Body of pancreas (tissue), 4 donors: Measurements from ENCODE around the gene ENO4. TPM values are rescaled to one million over a fixed set of nuclear protein-coding genes. Genes with fewer than 3 reads are reported as not detected.

Experiments
- ATAC-seq: fragments of 150-250 bp; one replicate; pipeline ENCODE4 v1.9.1; 2016
- DNase-seq, 4 donors: peaks; one replicate each; pipeline ENCODE4 v3.0.0-alpha.2; 2019
- H3K27ac ChIP-seq, 4 donors: fragments of 200-600 bp; sonication (generic); 1 replicate in 3 of 4; 2 replicates in 1 of 4; pipeline versions ENCODE4 v1.5.1 to v1.6.1; 2016 to 2019; ENCODE audit warnings: mild to moderate bottlenecking in 1 of 4, mixed read lengths in 1 of 4, moderate library complexity in 1 of 4
- H3K27me3 ChIP-seq, 2 donors: fragments of 200-600 bp; sonication (generic); one replicate each; pipeline ENCODE4 v1.6.0; 2016; ENCODE audit warnings: mild to moderate bottlenecking in 1 of 2
- H3K36me3 ChIP-seq, 2 donors: fragments of 200-600 bp; sonication (generic); replicated peaks in 1 of 2; 2 replicates each; pipeline ENCODE4 v1.5.1; 2016; ENCODE audit warnings: low read depth in 2 of 2; ENCODE audit not compliant: insufficient read depth in 1 of 2
- H3K4me1 ChIP-seq: fragments of 200-600 bp; sonication (generic); one replicate; pipeline ENCODE4 v1.6.0; 2016
- H3K4me3 ChIP-seq, 2 donors: fragments of 200-600 bp; sonication (generic); 1 replicate in 1 of 2; 2 replicates in 1 of 2; pipeline ENCODE4 v1.5.1; 2016 to 2019
- H3K9me3 ChIP-seq, 3 donors: fragments of 200-600 bp; sonication (generic); 1 replicate in 2 of 3; 2 replicates in 1 of 3; pipeline ENCODE4 v1.5.1; 2016
- CTCF ChIP-seq, 7 experiments: fragments of 450-650 bp in 4 of 7; fragments of 200-600 bp in 3 of 7; sonication (generic) in 3 of 7; IDR thresholded peaks; one replicate each; pipeline ENCODE4 v1.5.1; 2016 to 2019; ENCODE audit warnings: antibody characterized with exemption in 7 of 7
- POLR2A ChIP-seq, 3 donors: fragments of 450-650 bp; IDR thresholded peaks; one replicate each; pipeline ENCODE4 v1.6.1; 2016; ENCODE audit warnings: antibody characterized with exemption in 3 of 3, mild to moderate bottlenecking in 2 of 3
- WGBS, 2 donors: methylation state at CpG; one replicate each; pipeline ENCODE4 v1.1.5; 2017; 5-methylcytosine and 5-hydroxymethylcytosine counted together
- intact Hi-C: fragments of 100-400 bp; cut with DNase I; formaldehyde crosslinking; loops from one replicate; pipeline ENCODE4 v1.15.1; 2023
- total RNA-seq, 2 donors: library from RNA; depleted of rRNA; stranded (reverse); fragments of >200 nt; gene quantifications; one replicate each; pipeline ENCODE4 v1.1.0, GENCODE V29; 2016

Gene ENO4
- total RNA-seq, 2 donors from 2014 or later = 1.0 TPM; not detected in 1

GRCh38 chr10:116907245-116907987 lies 58.1 kb downstream of the ENO4 start:
- intact Hi-C loops = no loop called here
- H3K9me3 ChIP-seq = no peaks in the 10 kb centered on the region
- no peak for ATAC-seq
- DNase-seq = no peak
- H3K27me3 ChIP-seq = no peaks in the 10 kb centered on the region
- 79 to 81% methylated on average over 5 to 6 of the region's 6 CpGs for WGBS, 2 donors
- H3K4me3 ChIP-seq = no peak overlapping the region
- H3K4me1 ChIP-seq = no peaks in the 10 kb centered on the region
- H3K36me3 ChIP-seq = peaks cover 0 to 16% of the 10 kb centered on the region in 2 donors
- TF ChIP-seq POLR2A (IDR thresholded peaks at IDR 0.05) (no peak), CTCF (IDR thresholded peaks at IDR 0.05) (no peak)
- H3K27ac ChIP-seq = no peak overlapping the region

- DNase-seq (no peak), ATAC-seq (no peak)
- no peaks in the 10 kb centered on the region for H3K4me1 ChIP-seq
- 83 to 85% methylated on average over 1 of the region's 1 CpG for WGBS, 2 donors
- peaks cover 0 to 23% of the 10 kb centered on the region in 2 donors for H3K36me3 ChIP-seq
- H3K9me3 ChIP-seq = no peaks in the 10 kb centered on the region
- TF ChIP-seq POLR2A (IDR thresholded peaks at IDR 0.05) = no peak
- H3K27me3 ChIP-seq = no peaks in the 10 kb centered on the region
- intact Hi-C loops = no loop called here
- H3K4me3 ChIP-seq = no peak overlapping the region
- no peak overlapping the region for H3K27ac ChIP-seq
These were observed 60.0 kb downstream of the ENO4 start for GRCh38 chr10:116909307-116909706.

- Histone ChIP-seq H3K4me3 (no peak overlapping the region), H3K4me1 (no peaks in the 10 kb centered on the region), H3K27me3 (no peaks in the 10 kb centered on the region), H3K36me3 (peaks cover 0 to 18% of the 10 kb centered on the region in 2 donors), H3K27ac (no peak overlapping the region), H3K9me3 (no peaks in the 10 kb centered on the region)
- DNase-seq = no peak
- 88 to 93% methylated on average over 3 of the region's 3 CpGs for WGBS, 2 donors
- no peak for ATAC-seq
- TF ChIP-seq POLR2A (IDR thresholded peaks at IDR 0.05) (no peak), CTCF (IDR thresholded peaks at IDR 0.05) (no peak)
- intact Hi-C loops = no loop called here
These were observed 61.6 kb downstream of the ENO4 start for GRCh38 chr10:116910910-116911309.

GRCh38 chr10:116912162-116912561 lies 62.9 kb downstream of the ENO4 start:
- intact Hi-C loops = no loop called here
- no peaks in the 10 kb centered on the region for H3K9me3 ChIP-seq
- peaks cover 0 to 13% of the 10 kb centered on the region in 2 donors for H3K36me3 ChIP-seq
- WGBS, 2 donors = 55 to 89% methylated on average over 1 of the region's 1 CpG
- H3K27me3 ChIP-seq = no peaks in the 10 kb centered on the region
- ATAC-seq (no peak), DNase-seq (no peak)
- H3K4me3 ChIP-seq = no peak overlapping the region
- H3K27ac ChIP-seq = no peak overlapping the region
- TF ChIP-seq POLR2A (IDR thresholded peaks at IDR 0.05) (no peak), CTCF (IDR thresholded peaks at IDR 0.05) (no peak)
- H3K4me1 ChIP-seq = no peaks in the 10 kb centered on the region

- intact Hi-C loops = no loop called here
- no peak for TF ChIP-seq CTCF (IDR thresholded peaks at IDR 0.05)
- no peak for TF ChIP-seq POLR2A (IDR thresholded peaks at IDR 0.05)
- Histone ChIP-seq H3K4me1 (no peaks in the 10 kb centered on the region), H3K4me3 (no peak overlapping the region), H3K36me3 (peaks cover 0 to 13% of the 10 kb centered on the region in 2 donors), H3K27me3 (no peaks in the 10 kb centered on the region), H3K9me3 (no peaks in the 10 kb centered on the region), H3K27ac (no peak overlapping the region)
- 86 to 90% methylated on average over 1 of the region's 1 CpG for WGBS, 2 donors
- ATAC-seq (no peak), DNase-seq (no peak)
These were observed 64.4 kb downstream of the ENO4 start for GRCh38 chr10:116913695-116914094.
